GM12864 (cell line): ENCODE data around the gene RAB9A.
"Not testable (repeated sequence)": the region's sequence is repeated elsewhere in the genome, so short reads cannot be mapped to it uniquely, and the experiment has no call there.

Experiments
- DNase-seq: peaks from one replicate; pipeline ENCODE4 v3.0.0-alpha.2; 2011; ENCODE audit warnings: low read depth
- H3K4me3 ChIP-seq: 2 replicates; pipeline ENCODE4 v1.5.1; 2011; ENCODE audit warnings: mild to moderate bottlenecking, low read depth, low read length, control low read depth
- TF ChIP-seq, protein P1 (sequence below): IDR thresholded peaks from 2 replicates; pipeline ENCODE4 v1.5.1; 2011; ENCODE audit warnings: low read depth, mild to moderate bottlenecking, moderate library complexity, low read length, control low read depth, inconsistent platforms; ENCODE audit errors: missing control alignments

RAB9A gene, protein sequence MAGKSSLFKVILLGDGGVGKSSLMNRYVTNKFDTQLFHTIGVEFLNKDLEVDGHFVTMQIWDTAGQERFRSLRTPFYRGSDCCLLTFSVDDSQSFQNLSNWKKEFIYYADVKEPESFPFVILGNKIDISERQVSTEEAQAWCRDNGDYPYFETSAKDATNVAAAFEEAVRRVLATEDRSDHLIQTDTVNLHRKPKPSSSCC

DNA sequence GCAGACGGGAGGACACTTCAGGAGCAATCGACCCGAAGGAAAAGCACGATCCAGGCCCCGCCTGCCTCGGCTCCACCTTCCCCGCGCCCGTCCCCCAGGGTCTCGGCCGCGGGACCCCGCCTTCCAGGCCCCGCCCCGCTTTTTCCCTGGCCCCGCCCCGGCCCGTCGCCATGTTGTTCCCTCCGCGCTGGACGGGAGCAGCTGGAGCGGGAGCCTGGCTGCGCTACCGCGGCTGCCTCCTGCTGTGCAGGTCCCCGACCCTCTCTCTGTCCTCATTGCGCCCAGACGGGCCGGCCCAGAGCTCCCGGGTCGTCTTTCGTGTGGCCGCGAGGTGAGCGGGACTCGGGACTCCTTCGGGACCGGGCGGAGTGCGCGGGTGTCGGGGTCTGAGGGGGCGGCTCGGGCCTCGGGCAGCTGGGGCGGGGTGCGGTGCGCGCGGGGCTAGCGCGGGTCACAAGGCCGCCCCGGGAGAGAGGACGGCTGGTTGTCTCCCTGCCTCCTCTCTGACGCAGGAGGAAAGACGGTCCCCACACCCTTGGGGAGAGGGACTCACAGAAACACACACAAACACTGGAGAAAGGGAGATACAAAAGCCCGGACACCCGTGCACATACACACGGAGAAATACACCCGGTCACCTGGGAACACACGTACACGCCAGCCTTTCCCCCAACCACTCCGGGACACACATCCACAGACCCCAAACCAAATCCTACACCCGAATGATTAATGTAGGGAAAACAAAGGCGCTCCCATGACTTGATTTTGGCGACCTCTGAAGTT, at the start of gene RAB9A:
Gene RAB9A (plus strand): TSS at position 171 of the 783 bp plus-strand sequence. CDS start 19,619 bp downstream, outside the sequence.
- H3K4me3 ChIP-seq = peak within 1 kb of the TSS; percentile 77
- TF ChIP-seq, protein P1, sequence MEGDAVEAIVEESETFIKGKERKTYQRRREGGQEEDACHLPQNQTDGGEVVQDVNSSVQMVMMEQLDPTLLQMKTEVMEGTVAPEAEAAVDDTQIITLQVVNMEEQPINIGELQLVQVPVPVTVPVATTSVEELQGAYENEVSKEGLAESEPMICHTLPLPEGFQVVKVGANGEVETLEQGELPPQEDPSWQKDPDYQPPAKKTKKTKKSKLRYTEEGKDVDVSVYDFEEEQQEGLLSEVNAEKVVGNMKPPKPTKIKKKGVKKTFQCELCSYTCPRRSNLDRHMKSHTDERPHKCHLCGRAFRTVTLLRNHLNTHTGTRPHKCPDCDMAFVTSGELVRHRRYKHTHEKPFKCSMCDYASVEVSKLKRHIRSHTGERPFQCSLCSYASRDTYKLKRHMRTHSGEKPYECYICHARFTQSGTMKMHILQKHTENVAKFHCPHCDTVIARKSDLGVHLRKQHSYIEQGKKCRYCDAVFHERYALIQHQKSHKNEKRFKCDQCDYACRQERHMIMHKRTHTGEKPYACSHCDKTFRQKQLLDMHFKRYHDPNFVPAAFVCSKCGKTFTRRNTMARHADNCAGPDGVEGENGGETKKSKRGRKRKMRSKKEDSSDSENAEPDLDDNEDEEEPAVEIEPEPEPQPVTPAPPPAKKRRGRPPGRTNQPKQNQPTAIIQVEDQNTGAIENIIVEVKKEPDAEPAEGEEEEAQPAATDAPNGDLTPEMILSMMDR = no peak
- DNase-seq = no peak

DNA sequence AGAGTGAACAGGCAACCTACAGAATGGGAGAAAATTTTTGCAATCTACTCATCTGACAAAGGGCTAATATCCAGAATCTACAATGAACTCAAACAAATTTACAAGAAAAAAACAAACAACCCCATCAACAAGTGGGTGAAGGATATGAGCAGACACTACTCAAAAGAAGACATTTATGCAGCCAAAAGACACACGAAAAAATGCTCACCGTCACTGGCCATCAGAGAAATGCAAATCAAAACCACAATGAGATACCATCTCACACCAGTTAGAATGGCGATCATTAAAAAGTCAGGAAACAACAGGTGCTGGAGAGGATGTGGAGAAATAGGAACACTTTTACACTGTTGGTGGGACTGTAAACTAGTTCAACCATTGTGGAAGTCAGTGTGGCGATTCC, 47.2 kb upstream of the RAB9A start:
- not testable (repeated sequence) for H3K4me3 ChIP-seq, DNase-seq

DNA sequence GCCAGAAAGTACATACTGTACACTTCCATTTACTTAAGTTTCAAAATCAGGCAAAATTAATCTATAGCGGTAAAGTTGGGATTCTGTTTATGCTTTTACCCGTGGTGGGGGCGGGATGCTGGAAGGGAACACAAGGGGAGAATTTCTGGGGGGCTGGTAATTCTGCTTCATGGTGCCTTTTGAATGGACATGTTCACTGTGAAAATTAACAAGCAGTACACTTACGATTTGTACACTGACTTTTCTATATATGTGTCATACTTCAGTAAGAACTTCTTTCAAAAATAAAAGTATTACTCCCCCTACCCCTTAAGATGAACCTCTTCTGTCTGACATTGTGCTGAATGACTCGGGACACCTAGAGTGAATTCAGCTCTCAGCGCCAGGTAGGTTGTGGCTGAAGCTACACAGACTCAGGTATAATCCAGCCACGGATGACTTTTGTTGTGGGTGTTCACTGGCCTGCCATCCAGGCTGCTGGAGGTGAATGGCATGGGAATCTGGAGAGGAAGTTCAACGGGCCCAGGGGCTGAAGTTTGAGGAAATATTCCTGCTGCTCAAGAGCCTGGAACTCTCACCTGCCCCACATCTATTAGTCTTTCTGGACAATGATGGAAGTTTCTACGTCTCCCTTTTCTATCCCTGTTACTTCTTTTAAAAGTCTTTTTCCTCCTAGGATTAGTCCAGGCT, 43.3 kb upstream of the RAB9A start:
- TF ChIP-seq, protein P1 = no peak
- H3K4me3 ChIP-seq = no peak overlapping the region
- DNase-seq = no peak

DNA sequence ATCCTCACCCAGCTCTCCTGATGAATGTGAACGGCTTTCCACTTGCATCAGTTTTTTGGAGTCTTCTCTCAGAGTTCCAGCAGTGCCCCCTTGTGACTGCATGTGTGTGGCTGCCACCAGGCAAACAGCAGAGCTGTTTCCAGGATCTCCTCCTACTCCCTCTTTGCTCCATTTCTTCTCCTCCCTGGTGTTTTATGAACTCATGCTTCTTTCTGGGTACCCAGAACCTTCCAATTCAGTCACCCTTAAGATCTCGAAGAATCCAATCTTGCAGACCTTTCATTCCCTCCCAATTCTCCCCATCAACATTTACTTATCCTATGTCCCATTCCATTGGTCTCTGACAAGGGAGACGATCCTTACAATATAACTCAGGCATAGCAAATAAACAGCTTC, 42.8 kb upstream of the RAB9A start:
- no peak for DNase-seq
- H3K4me3 ChIP-seq = no peak overlapping the region
- TF ChIP-seq, protein P1 = peak; percentile 60

DNA sequence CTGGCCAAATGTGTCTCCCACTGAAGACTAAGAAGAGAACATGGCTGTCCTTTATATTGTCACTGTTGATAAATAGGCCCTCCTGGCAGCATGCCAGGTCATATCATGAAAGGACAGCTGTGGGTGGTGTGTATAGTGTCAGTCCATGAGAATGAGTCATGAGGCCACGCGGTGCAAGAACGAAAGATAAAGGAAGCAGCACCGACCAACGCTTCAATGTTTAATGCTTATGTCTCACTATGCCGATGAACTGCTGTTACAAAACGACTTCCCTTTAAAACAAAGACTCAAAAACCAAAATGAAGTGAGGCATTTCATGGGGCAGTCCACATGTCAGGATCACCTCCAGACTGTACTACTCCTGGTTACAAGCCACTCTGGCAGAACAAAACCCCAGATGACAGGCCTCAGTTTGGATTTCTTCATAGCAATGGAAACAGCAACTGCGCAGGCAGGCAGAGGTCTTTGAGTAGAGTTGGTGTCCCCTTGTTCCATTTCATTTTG, 41.2 kb upstream of the RAB9A start:
- TF ChIP-seq, protein P1 = no peak
- DNase-seq = no peak
- H3K4me3 ChIP-seq = no peak overlapping the region

DNA sequence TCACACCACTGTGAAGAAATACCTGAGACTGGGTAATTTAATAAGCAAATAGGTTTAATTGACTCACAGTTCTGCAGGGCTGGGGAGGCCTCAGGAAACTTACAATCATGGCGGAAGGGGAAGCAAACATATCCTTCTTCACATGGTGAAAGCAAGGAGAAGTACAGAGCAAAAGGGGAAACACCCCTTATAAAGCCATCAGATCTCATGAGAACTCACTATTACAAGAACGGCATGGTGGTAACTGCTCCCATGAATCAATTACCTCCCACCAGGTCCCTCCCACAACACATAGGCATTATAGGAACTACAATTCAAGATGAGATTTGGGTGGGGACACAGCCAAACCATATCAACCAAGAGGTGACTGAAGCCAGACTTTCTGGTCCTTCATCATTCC, 40.6 kb upstream of the RAB9A start:
- DNase-seq, H3K4me3 ChIP-seq: not testable (repeated sequence)

DNA sequence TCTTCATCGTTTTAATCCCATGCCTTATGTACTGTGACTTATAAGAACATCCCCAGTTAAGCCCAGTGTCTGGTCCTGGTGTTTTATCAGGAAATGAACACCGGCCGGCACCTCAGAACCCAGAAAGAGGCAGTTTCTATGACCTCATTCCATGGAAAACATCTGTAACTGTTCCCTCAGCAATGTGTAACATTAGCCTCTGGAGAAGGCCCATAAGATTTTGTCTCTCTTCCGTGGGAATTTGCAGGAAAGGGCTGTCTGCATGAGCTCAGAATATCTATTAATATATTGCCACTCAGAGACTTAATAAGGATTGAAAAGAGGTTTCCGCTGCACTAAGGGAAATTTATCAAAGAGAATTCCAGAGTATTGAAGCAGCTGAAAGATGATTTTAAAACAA, 39.1 kb upstream of the RAB9A start:
- no peak overlapping the region for H3K4me3 ChIP-seq
- no peak for DNase-seq
- TF ChIP-seq, protein P1 = no peak
